ENCODE data around the gene MYADM. TPM values are rescaled to one million over a fixed set of nuclear protein-coding genes. Genes with fewer than 3 reads are reported as not detected.

MYADM gene
- total RNA-seq, 1 donor from 2014 or later = 73.5 TPM

DNA sequence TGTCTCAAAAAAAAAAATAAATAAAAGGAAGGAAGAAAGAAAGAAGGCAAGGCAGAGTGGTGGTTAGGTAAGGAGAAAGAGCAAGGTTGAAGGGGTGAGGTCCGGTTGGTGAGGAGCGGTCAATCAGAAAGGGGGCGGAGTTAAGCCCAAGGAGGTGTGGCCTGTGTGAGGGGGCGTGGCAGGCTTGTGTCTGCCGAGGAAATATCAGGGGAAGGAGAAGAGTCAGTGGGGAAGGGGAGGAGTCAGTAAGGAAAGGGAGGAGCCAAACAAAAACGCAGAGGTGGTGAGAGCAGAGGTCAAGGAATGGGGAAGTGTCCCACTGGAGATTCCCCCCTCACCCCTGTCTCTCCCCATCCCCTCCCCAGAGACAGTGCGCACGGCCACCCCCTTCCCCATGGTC is 47.3 kb downstream of the MYADM start:
- Mint-ChIP-seq H3K4me3 (no peak overlapping the region), H3K27me3 (peaks cover 42% of the 10 kb centered on the region), H3K36me3 (no peaks in the 10 kb centered on the region), H3K27ac (no peak overlapping the region), H3K9me3 (no peaks in the 10 kb centered on the region), H3K4me1 (ENCODE audit: unreplicated experiment) (no peaks in the 10 kb centered on the region)
- TF ChIP-seq CTCF (conservative IDR thresholded peaks at IDR 0.05) = no peak
- DNase-seq (ENCODE audit: extremely low spot score, unreplicated experiment) = no peak

GRCh38 chr19:53916004-53916403 is 48.3 kb downstream of the MYADM start:
- H3K36me3 Mint-ChIP-seq = no peaks in the 10 kb centered on the region
- no peaks in the 10 kb centered on the region for H3K4me1 Mint-ChIP-seq (ENCODE audit: unreplicated experiment)
- H3K27me3 Mint-ChIP-seq = peaks cover 32% of the 10 kb centered on the region
- H3K9me3 Mint-ChIP-seq = no peaks in the 10 kb centered on the region
- H3K27ac Mint-ChIP-seq = no peak overlapping the region
- no peak overlapping the region for H3K4me3 Mint-ChIP-seq
- TF ChIP-seq CTCF (conservative IDR thresholded peaks at IDR 0.05) = no peak
- no peak for DNase-seq (ENCODE audit: extremely low spot score, unreplicated experiment)

DNA sequence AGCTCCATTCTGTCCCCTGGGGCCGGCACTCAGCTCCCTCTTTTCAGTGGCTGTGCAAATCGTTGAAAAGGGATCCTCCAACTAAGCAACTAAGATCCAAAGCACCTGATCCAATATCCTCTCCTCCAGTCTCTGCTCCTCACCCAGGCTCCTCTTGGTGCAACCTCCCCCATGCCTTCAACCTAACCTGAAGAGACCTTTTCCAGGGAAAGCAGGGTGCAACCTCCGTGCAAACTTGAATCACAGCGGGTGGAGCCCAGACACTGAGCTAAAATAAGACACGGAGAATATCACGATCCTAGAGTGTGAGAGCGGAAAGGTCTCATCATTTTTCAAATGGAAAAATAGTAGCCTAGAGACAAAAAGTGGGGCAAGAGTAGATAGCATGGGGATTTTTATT is 49.7 kb downstream of the MYADM start:
- Mint-ChIP-seq H3K27me3 (peaks cover 18% of the 10 kb centered on the region), H3K27ac (no peak overlapping the region), H3K4me1 (ENCODE audit: unreplicated experiment) (no peaks in the 10 kb centered on the region), H3K9me3 (no peaks in the 10 kb centered on the region), H3K36me3 (no peaks in the 10 kb centered on the region), H3K4me3 (no peak overlapping the region)
- TF ChIP-seq CTCF (conservative IDR thresholded peaks at IDR 0.05) = no peak
- DNase-seq (ENCODE audit: extremely low spot score, unreplicated experiment) = no peak

Other genes starting within 250 kb of the MYADM start
- not detected in 2 replicates for gene DPRX, start 235.9 kb upstream of the MYADM start, total RNA-seq (ENCODE audit: low replicate concordance)
- gene NLRP12, start 43.6 kb upstream of the MYADM start, total RNA-seq (ENCODE audit: low replicate concordance) = not detected in 2 replicates
- gene PRKCG, start 14.3 kb downstream of the MYADM start, total RNA-seq (ENCODE audit: low replicate concordance) = 2.4 and 3.1 TPM in 2 replicates
- 0.67 and 6.0 TPM in 2 replicates for gene CACNG7, start 41.4 kb downstream of the MYADM start, total RNA-seq (ENCODE audit: low replicate concordance)
- gene CACNG8, start 95.1 kb downstream of the MYADM start, total RNA-seq (ENCODE audit: low replicate concordance) = 0.05 and 0.97 TPM in 2 replicates
- gene CACNG6, start 123.8 kb downstream of the MYADM start, total RNA-seq (ENCODE audit: low replicate concordance) = 0.27 and 0.98 TPM in 2 replicates
- not detected in 2 replicates for gene VSTM1, start 196.0 kb downstream of the MYADM start, total RNA-seq (ENCODE audit: low replicate concordance)
- not detected in 2 replicates for gene TARM1, start 213.5 kb downstream of the MYADM start, total RNA-seq (ENCODE audit: low replicate concordance)
- not detected in 2 replicates for gene OSCAR, start 232.9 kb downstream of the MYADM start, total RNA-seq (ENCODE audit: low replicate concordance)
- gene NDUFA3, start 235.0 kb downstream of the MYADM start, total RNA-seq (ENCODE audit: low replicate concordance) = 140 and 155 TPM in 2 replicates
- gene TFPT, start 247.8 kb downstream of the MYADM start, total RNA-seq (ENCODE audit: low replicate concordance) = 14.1 and 17.0 TPM in 2 replicates
- 80.5 and 89.8 TPM in 2 replicates for gene PRPF31, start 247.9 kb downstream of the MYADM start, total RNA-seq (ENCODE audit: low replicate concordance)

Measured in type B pancreatic cell (in vitro differentiated cells).